ENCODE results near the gene CHRDL2. TPM values are rescaled to one million over a fixed set of nuclear protein-coding genes. Genes with fewer than 3 reads are reported as not detected.

The CHRDL2 gene
- total RNA-seq, 1 donor from 2014 or later: not detected

DNA sequence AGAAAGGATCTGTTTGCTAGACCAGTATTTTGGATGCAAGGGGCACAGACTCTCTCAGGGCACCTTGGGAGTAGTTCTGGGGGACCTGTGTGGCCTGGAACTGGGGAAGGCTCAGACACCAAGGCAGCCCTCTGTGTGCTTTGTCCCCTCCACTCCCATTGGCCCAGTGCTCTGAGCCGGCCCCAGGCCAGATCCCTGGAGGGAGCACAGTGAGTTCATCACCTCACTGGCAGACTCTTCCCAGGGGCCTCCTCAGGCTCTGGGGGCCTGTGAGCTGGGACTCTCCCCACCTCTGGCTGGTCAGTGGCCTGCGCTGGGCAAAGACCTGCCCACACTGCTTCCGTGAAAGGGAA lies 51.7 kb downstream of the CHRDL2 start:
- CTCF ChIA-PET: no interaction called here
- peak; percentile 4 for DNase-seq
- TF ChIP-seq, protein P1, sequence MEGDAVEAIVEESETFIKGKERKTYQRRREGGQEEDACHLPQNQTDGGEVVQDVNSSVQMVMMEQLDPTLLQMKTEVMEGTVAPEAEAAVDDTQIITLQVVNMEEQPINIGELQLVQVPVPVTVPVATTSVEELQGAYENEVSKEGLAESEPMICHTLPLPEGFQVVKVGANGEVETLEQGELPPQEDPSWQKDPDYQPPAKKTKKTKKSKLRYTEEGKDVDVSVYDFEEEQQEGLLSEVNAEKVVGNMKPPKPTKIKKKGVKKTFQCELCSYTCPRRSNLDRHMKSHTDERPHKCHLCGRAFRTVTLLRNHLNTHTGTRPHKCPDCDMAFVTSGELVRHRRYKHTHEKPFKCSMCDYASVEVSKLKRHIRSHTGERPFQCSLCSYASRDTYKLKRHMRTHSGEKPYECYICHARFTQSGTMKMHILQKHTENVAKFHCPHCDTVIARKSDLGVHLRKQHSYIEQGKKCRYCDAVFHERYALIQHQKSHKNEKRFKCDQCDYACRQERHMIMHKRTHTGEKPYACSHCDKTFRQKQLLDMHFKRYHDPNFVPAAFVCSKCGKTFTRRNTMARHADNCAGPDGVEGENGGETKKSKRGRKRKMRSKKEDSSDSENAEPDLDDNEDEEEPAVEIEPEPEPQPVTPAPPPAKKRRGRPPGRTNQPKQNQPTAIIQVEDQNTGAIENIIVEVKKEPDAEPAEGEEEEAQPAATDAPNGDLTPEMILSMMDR (IDR thresholded peaks at IDR 0.05): no peak

DNA sequence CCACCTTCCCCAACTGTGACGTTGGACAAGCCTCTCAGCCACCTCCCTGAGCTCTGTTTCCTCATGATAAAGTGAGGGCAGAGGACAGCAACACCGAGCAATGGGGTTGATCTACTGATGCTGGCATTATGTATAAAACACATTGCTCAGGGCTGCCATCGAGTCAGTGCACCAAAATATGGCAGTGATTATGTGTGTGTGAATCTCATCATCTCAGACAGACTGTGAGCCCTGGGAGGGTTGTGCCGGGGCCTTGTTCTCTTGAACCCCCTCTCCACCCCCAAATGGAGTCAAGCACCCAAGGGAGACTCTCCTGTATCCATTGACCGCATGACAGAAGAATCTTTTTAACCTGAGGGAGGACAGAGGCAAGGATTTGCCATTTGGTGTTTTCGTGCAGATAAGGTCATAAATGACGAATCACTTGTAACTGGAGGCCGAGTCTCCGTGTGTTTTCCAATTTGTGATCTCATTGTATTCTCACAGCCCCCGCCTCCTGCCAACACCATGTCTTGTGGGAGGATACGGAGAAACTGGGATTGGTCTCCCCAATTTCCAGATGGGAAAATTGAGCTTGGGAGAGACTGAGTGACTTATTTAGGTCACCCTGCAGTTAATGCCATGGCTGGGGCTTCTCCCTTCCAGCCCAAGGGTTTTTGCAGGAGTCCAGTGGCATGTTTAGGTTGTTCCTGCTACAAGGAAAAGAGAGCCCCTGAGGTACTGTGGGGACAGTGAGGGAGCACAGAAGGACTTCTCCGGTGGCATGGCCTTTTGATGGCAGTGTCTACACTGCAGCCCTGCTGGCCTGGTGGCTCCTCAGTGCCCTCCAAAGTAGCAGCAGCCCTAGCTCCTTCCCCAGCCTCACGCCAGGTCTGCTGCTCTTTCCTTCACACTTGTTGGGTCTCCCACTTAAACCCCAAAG lies 52.4 kb downstream of the CHRDL2 start:
- Mint-ChIP-seq H3K27ac (no peak overlapping the region), H3K9me3 (no peaks in the 10 kb centered on the region), H3K4me3 (no peak overlapping the region), H3K4me1 (no peaks in the 10 kb centered on the region), H3K27me3 (peaks cover 16% of the 10 kb centered on the region), H3K36me3 (ENCODE audit: low read depth) (no peaks in the 10 kb centered on the region)
- POLR2A ChIA-PET: no interaction called here
- intact Hi-C loops (cut with micrococcal nuclease): no loop called here
- DNase-seq (peak; percentile 3), ATAC-seq (ENCODE audit: low read depth) (no peak)
- TF ChIP-seq, protein P1 (IDR thresholded peaks at IDR 0.05): no peak
- CTCF ChIA-PET: no interaction called here

More for the DNA sequence above, 51.7 kb downstream of the CHRDL2 start:
- no peak overlapping the region for H3K27ac Mint-ChIP-seq
- no peak for ATAC-seq (ENCODE audit: low read depth)
- H3K27me3 Mint-ChIP-seq: peaks cover 20% of the 10 kb centered on the region
- H3K36me3 Mint-ChIP-seq (ENCODE audit: low read depth): no peaks in the 10 kb centered on the region
- no peaks in the 10 kb centered on the region for H3K9me3 Mint-ChIP-seq
- POLR2A ChIA-PET: no interaction called here
- intact Hi-C loops (cut with micrococcal nuclease): no loop called here
- H3K4me1 Mint-ChIP-seq: no peaks in the 10 kb centered on the region
- no peak overlapping the region for H3K4me3 Mint-ChIP-seq

DNA sequence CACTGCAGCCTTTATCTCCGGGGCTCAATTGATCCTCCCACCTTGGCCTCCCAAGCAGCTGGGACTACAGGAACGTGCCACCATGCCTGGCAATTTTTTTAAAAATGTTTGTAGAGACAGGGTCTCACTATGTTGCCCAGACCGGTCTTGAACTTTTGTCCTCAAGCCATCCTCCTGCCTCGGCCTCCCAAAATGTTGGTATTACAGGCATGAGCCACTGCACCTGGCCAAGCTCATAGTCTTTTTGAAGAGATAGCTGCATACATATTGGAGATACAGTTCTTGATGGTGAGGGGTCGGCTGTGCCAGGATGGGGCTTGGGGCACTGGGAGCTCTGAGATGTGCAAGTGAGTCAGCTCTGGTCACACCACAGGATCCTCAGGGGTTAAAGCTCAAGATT lies 53.2 kb downstream of the CHRDL2 start:
- no peak overlapping the region for H3K27ac Mint-ChIP-seq
- CTCF ChIA-PET: no interaction called here
- ATAC-seq (ENCODE audit: low read depth): no peak
- H3K4me3 Mint-ChIP-seq: no peak overlapping the region
- TF ChIP-seq, protein P1 (IDR thresholded peaks at IDR 0.05): no peak
- POLR2A ChIA-PET: no interaction called here
- intact Hi-C loops (cut with micrococcal nuclease): no loop called here
- no peaks in the 10 kb centered on the region for H3K4me1 Mint-ChIP-seq
- H3K36me3 Mint-ChIP-seq (ENCODE audit: low read depth): no peaks in the 10 kb centered on the region
- peaks cover 13% of the 10 kb centered on the region for H3K27me3 Mint-ChIP-seq
- H3K9me3 Mint-ChIP-seq: no peaks in the 10 kb centered on the region
- DNase-seq: no peak

DNA sequence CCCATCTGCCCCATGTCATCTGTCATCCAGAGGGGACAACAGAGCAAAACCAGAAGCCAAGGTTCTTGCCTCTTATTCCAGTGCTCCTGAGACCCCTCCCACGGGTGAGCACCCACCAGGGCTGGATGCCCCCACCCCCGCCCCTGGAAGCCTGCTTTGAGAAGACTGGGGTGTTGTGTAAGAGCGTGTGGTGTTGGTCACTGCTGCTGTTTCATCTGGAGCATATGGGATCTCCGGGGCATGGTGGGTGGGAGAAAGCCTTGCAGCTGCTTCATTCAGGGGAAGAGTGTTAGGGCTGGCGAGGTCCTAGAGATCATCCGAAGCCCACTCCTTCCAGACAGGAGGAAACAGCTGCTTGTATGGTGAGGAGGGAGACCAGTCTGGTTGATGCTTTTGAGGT lies 54.1 kb downstream of the CHRDL2 start:
- peaks cover 6% of the 10 kb centered on the region for H3K27me3 Mint-ChIP-seq
- TF ChIP-seq, protein P1 (IDR thresholded peaks at IDR 0.05): no peak
- ChIA-PET CTCF (no interaction called here), POLR2A (no interaction called here)
- intact Hi-C loops (cut with micrococcal nuclease): no loop called here
- H3K9me3 Mint-ChIP-seq: no peaks in the 10 kb centered on the region
- no peak overlapping the region for H3K4me3 Mint-ChIP-seq
- no peak overlapping the region for H3K27ac Mint-ChIP-seq
- no peaks in the 10 kb centered on the region for H3K4me1 Mint-ChIP-seq
- ATAC-seq (ENCODE audit: low read depth) (no peak), DNase-seq (no peak)
- no peaks in the 10 kb centered on the region for H3K36me3 Mint-ChIP-seq (ENCODE audit: low read depth)

DNA sequence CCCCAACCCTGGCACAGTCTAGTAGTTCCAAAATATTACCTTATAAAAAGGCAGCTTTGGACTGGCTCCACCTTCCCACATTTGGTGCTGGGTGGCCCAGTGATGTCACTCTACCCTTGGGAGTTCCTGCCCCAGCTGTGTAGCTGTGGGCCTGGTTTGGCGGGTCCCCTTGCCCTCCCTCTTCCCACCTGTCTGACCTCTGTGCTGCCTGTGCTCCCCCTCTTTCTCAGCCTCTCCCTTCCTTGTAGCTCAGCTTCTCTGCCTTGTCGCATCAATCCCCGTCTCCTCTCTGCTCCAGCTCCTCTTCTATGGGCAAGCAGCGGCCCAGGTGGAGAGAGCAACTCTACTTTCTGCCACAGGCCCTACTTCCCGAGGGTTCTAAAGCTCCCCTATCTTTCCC lies 54.6 kb downstream of the CHRDL2 start:
- H3K4me1 Mint-ChIP-seq: no peaks in the 10 kb centered on the region
- TF ChIP-seq, protein P1 (IDR thresholded peaks at IDR 0.05): no peak
- ATAC-seq (ENCODE audit: low read depth) (no peak), DNase-seq (no peak)
- peaks cover 3% of the 10 kb centered on the region for H3K27me3 Mint-ChIP-seq
- H3K4me3 Mint-ChIP-seq: no peak overlapping the region
- H3K9me3 Mint-ChIP-seq: no peaks in the 10 kb centered on the region
- intact Hi-C loops (cut with micrococcal nuclease): no loop called here
- POLR2A ChIA-PET: no interaction called here
- H3K36me3 Mint-ChIP-seq (ENCODE audit: low read depth): no peaks in the 10 kb centered on the region
- H3K27ac Mint-ChIP-seq: no peak overlapping the region
- CTCF ChIA-PET: no interaction called here
